Stimulated activated CD4-positive, alpha-beta T cell treated with anti-CD3 and anti-CD28 coated beads, Interleukin-2, amount 100 ng/mL, for 4 hours (primary cell): Measurements from ENCODE around the gene NDUFAF3.

Experiments used
- DNase-seq: peaks from one replicate; pipeline ENCODE4 v3.0.0-alpha.2; 2020; ENCODE audit warnings: low read depth

The NDUFAF3 gene

DNA sequence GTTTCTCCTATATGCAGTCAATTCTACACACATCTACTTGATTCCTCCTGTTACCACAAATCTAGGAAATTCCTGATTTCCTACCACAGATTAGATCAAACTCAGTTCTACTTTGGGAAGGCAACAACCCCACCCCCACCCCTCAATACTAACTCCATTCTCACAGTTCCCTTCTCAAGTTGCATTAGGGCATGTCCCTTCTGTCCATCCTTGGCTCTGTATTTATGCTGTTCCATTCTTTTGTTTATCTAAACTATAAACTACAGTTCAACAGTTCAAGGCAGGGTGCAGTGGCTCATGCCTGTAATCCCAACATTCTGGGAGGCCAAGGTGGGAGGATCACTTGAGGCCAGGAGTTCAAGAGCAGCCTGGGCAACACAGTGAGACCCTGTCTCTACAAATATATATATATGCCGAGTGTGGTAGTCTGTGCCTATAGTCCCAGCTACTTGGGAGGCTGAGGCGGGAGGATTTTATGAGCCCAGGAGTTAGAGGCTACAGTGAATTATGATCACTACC, 32.5 kb downstream of the NDUFAF3 start:
- DNase-seq, result no peak

DNA sequence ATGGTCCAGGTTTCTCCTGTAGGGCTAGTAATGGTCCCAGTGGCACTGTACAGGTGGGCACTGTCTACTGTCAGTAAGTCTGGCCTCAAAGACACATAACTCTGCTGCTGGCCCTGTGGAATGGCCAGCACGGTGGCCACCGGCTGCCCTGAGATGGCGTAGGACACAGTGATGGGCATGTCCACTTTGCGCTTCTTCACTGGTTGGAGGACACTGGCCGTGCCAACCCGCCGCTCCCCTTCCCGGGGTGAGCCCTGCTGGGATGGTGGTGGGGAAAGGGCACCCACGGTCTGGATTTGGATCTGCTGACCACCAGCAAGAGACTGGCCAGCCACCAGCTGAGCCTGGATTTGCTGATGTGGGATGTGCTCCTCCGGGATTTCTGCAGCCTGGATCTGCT, 35.3 kb downstream of the NDUFAF3 start:
- DNase-seq, result no peak

DNA sequence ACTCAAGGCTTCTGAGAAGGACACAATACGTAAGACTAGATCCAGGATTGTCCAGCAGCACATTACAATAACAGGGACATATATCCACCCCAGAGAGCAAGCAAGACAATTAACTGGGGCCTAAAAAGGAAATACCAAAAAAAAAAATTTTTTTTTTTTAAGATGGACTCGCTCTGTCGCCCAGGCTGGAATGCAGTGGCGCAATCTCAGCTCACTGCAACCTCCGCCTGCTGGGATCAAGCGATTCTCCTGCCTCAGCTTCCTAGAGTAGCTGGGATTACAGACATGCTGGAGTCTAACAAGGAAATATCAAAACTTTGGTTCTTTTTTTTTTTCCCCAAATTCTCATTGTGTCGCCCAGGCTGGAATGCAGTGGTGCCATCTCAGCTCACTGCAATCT, 36.1 kb downstream of the NDUFAF3 start:
- DNase-seq, result no peak
